Activated CD8-positive, alpha-beta memory T cell treated with anti-CD3 and anti-CD28 coated beads for 48 hours (primary cell): Measurements from ENCODE around the gene NRXN3.

Experiments used
- DNase-seq, 3 experiments: peaks; one replicate each; pipeline ENCODE4 v3.0.0-alpha.2; 2020; ENCODE audit warnings: low read depth in 2 of 3, low spot score in 2 of 3

Gene NRXN3

GRCh38 chr14:79437951-79438350 lies 1267.8 kb downstream of the NRXN3 start:
- no peak for DNase-seq

DNA sequence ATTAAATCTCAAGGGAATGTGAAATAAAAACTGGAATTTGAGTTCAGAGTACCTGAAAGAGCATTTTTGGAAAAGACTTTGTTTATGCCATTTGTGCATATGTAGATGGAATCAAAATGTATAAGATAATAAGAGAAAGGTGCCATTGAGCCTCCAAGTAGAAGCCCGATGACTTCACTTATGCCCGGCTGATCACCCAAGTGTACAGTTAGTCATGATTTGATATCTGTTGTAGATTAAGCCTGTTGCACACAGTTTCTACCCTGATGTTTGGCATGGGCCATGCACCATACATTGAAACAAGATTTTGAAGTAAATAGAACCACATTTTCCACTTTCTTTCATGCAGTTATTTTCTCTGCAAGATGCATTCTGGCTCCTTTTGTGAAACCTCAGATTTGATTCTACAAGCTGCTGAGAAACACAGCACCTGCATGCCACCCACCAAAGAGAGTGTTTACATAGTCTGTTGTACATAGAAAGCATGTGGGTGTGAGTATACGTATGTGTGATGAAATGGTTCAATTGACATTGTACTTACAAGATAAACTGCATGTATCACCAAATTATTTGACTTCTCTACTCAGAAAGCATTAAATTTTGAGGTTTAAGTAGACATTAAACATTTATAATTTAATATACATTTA lies 1268.6 kb downstream of the NRXN3 start:
- DNase-seq, result no peak

DNA sequence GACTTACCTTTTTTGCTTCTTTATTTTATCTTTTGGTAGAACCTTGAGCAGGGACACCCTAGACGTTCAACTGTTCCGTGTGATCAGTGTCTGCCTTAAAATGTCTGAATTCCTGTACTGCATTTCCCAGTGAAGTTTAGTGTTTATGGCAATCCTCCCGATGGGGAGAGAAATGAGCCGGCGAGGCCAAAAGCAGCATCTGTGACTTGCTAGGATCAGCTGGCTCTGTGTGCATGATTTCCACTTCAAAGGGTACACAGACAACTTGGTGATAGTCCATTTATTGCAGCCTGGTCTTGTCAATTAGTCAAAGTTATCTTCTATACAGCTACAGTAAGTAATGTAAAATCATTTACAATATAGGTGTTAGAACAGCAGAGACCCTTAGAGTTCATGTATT lies 1272.6 kb downstream of the NRXN3 start:
- no peak for DNase-seq

- DNase-seq, result no peak
Measured at GRCh38 chr14:79443602-79444001, 1273.4 kb downstream of the NRXN3 start.

DNA sequence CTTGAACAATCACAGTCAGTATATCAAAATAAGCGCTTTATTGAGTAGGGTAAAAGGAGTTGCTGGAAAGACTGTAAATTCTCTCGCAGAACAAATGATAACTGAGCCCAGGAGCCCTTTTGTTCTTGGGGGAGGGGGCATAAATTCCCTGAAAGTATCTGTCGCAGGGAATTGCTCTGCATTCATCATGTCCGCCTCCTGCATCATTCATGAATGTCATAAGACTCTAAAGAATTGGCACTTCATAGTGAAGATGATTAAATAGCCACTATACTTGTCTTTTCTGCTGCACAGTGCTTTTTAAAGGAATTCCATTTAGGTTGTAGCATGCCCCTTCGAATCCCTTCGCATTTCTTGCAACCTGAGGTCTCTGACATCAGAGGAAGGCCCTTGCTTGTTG lies 1278.8 kb downstream of the NRXN3 start:
- DNase-seq, result no peak

GRCh38 chr14:79451601-79452000 lies 1281.4 kb downstream of the NRXN3 start:
- DNase-seq, result no peak

DNA sequence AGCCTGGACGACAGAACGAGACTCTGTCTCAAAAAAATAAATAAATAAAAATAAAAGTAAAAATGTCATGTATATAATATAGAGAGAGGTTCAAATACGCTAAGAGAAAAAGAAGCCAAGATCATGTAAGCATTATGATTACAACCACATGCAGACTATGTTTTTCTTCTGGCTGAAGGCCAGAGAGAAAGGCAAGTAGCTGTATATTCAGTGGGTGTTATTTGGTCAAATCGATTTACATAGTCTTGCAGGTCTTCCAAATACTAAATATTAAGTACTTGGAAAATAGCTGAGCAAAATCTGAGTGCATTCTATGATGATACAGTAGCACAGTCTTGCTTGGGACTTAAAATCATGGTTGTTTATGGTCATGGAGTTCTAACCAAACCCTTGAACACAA lies 1283.1 kb downstream of the NRXN3 start:
- no peak for DNase-seq

- no peak for DNase-seq
Measured at GRCh38 chr14:79464468-79464867, 1294.3 kb downstream of the NRXN3 start.

DNA sequence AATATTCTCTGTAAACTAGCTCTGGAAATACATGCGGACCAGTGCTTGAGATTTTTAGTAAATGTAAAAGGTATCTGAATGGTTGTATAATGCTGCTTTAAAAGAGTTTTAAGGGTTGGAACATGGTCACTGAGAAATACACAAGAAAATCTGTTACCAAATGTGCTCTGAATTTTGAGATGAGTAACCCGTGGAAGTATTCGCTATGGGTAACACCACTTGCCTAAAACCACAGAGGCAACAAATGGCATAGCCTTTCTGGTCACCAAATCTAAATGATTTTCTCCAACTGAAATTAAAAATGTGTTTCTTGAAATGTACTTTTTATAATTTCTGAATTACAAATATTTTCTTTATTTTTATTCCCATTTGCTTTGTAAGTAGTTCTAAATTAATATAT lies 1295.5 kb downstream of the NRXN3 start:
- no peak for DNase-seq

DNA sequence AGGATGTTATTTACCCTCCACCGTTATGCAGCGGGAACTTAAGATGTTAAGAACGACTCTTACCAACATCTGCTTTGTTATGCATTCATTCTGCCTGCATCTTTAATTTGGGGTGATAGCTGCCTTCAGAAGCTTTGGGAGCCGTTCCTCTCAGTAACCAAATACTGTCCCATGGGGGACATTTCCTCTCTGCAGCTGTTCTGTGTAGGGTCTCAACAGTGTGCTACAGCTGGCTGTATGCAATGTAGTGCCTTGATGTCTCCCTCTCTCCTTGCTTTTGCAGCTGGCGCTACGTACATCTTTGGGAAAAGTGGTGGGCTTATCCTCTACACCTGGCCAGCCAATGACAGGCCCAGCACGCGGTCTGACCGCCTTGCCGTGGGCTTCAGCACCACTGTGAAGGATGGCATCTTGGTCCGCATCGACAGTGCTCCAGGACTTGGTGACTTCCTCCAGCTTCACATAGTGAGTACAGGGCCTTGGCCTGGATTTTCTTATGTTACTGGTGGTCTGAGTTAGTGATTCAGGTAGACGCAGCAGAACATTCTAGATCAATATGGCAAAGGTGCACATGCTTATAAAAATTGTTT lies 1296.9 kb downstream of the NRXN3 start:
- no peak for DNase-seq

GRCh38 chr14:79467835-79468234 lies 1297.7 kb downstream of the NRXN3 start:
- no peak for DNase-seq

DNA sequence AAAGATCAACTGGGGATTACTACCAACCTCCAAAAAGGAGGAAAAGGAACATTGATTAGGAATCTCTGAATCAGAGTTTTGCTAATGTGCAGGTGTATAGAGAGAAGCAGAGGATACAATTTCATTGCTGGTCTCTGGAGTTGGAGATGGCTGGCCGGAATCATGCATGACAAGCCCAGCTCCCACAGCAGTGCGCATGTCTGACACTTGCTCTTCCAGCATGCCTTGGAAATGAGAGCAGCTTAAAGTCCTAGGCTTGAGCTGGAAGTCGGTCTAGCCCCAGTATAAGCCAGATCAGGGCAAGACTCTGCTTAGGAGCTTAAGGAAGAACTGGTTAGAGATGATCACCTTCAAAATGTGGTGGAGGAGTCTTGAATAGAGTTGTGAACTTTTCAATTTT lies 1298.3 kb downstream of the NRXN3 start:
- no peak for DNase-seq

DNA sequence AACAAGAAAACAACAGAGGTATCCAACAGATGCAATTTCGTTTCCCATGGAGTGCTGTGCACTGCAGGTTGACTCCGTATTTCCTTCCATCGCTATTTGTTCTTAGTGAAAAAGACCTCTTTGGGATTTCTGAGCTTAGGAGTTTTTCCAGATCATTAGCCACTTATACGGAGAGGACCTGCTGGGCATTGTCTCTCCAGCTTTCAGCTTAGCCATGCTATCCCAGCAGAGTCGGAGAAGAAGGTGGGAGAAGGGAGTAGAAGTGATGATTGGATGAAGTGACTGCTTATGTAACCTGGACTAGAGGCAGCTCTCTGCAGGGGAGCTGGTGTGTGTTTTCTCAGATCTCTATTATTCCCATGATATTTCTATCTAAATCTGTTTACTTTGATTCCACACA lies 1303.5 kb downstream of the NRXN3 start:
- DNase-seq, result no peak

DNA sequence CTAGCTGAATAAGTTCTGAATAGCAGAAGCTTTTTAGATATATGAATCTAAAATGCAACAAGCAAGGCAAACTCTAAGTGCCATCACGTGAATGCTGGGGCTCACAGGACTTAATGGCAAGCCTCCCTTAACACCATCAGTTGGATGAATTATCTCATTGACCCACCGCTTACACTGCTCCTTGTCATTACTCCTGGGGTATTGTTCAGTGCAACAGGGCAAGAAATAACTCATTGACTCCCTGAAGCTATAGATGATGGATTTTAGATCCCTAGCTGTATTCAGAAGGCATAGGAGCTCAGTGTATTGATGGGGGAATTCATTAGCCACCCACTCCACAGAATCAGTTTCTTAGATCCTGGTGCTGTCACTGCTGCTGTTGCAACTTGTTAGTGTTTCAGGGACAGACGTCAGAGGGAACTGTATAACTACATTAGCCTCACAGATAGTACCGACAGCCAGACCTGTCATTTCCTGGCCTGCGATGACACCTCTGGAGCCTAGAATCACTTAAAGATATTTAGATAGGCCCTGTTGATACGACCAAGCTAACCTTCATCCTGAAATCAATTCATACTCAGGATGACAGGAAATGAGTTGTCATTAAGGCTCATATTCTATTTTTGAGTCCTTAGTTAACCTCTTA lies 1305.8 kb downstream of the NRXN3 start:
- DNase-seq, result no peak

DNA sequence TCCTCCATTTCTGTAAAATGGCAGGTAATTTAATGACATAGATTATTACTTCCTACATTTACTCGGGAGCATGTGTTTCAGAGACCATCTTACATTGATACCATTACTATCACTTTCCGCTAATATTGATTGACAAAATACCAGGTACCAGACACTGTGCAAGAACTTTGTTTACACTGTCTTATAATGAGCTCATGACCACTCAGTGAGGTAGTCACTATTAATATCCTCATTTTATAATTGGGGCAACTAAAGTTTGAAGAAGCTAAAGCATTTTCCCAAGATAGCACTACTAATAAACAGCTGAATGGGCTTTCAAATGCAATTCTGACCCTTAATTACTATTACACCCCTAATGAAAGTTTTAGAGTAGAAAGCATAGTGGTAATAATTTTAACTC lies 1306.4 kb downstream of the NRXN3 start:
- DNase-seq, result no peak

DNA sequence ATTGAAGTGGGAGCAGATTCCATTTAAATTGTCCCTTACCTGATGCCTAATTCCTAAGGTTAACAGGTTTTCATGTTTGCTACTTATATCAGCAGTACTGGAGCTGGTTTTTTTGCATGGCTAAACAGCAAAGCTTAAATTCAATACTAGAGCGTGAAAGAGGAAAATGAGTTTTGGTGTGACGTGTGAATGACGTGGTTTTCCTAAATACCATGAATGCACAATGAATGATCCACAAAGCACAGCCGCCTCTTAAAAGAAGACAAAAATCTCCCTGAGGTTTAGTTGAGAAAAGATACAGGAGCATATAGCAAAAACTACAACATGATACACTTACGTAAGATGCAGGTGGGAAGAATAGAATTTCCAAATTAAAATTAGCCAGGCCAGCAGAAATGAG lies 1310.0 kb downstream of the NRXN3 start:
- no peak for DNase-seq

DNA sequence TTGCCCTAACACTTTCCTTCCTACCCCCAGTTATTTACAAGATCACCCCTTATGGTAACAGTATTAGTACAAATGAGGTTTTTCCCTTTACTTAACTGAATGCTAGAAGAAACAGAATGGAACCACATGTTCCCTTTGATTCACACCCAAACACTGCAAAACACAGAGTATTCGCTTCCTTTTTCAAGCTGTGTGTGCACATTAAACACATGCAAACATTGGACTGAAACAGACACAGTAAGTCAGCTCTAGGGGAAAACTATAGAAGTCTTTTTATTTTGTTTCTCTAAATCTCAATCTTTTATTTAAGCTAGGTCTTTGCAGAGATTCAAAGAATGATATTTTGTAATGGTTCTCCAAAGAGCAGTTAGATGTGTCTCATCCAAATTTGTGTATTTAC lies 1312.7 kb downstream of the NRXN3 start:
- DNase-seq, result no peak

DNA sequence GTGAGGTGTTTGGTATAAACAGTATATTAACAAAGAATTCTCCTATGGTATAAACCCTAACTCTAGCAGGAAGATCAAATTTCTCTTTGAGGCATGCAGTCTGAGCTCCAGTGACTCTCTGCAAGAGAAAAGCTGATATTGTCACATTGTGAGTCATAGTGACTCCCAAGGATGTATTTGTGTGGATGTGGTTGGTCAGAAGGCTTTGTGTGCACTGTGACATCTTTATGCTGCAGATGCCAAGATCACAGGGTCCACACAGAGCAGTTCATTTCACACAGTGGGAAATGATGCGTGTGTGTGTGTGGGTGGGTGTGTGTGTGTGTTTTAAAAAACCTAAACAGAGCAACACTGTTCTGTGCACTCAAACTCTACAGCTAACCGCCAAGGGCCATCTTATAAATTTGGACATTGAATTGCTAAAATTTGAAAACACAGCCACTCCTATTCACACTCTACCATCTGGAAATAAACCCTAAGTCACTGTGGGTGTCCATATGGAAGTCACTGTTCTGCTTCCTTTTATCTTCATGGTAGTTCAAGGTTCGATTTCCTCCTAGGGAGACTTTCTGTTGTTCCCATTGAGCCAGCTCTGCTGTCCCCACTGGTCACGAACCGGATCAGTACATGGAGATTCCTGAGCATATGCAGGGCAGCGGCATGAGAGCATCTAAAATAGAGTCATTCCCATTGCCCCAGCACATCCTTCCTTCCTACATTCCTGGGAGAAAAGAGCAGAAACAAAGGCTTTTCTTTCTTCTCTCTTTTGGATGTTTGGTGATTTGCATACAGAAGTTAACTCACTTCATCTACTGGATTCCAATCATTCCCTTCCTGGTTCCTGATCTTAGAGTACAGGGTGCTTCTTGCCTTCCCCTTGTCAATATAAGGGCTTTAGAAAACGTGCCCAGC lies 1313.6 kb downstream of the NRXN3 start:
- no peak for DNase-seq

DNA sequence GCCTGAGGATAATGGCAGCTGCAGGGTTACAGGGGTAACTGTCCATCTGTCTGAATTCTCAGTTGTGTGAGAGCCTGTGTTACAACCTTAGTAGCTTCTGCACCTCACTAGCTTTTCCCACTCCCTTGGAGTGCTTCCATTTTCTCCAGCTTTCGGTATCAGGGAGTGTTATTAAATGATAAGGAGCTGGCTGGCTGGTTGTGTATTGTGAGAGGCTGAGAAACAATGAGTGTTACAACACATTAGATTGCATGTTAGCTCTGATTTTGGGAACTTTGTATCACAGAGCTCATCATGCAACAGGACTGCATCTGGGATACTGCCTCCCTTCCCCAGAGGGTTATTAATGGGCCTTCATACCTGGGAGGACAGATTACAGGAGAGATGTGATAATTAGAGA lies 1317.5 kb downstream of the NRXN3 start:
- no peak for DNase-seq

- no peak for DNase-seq
Measured at GRCh38 chr14:79491161-79491560, 1321.0 kb downstream of the NRXN3 start.

DNA sequence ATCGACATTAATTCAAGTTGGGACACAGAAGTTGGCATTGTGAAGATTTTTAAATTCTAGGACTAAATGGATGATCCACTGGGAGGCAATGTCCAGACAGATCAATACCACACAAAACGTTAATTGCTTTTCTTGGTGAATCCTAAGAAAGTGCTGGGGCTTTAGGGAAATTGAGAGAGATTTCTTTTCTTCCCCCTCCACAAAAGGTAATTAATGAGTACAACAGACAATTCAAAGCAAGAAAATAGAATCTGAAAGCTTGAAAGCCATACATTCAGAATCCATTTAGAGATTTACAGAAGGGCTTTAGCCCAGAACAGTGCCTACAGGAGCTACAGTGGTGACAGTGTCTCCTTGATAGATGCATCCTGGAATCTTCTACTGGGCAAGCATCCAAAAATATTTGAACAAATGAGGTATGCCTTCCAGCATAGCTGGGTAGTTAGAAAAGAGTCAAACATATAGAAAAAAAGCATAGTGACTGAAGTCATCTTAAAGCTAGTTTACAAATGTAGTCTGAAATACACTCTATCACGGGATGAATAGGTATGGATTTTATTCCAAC lies 1323.0 kb downstream of the NRXN3 start:
- no peak for DNase-seq
